Bronchial epithelial cell (primary cell): ENCODE measurements around the gene SLC1A6. TPM values are rescaled to one million over a fixed set of nuclear protein-coding genes. Genes with fewer than 3 reads are reported as not detected.

Experiments
- DNase-seq: peaks from one replicate; pipeline ENCODE4 v3.0.0-alpha.2; 2010; ENCODE audit warnings: low read depth
- FAIRE-seq: peaks from 2 replicates; lab custom pipeline; 2011; peaks lifted over from hg19 to GRCh38; lab: Jason Lieb, UNC
- H3K27me3 ChIP-seq: 2 replicates; pipeline ENCODE4 v1.5.1; 2011; ENCODE audit warnings: low read length; ENCODE audit not compliant: control insufficient read depth, insufficient read depth
- H3K36me3 ChIP-seq: 2 replicates; pipeline ENCODE4 v1.5.1; 2011; ENCODE audit warnings: low read length; ENCODE audit not compliant: control insufficient read depth, insufficient read depth
- H3K4me3 ChIP-seq: 2 replicates; pipeline ENCODE4 v1.5.1; 2011; ENCODE audit warnings: mild to moderate bottlenecking, low read depth, low read length, control low read depth
- total RNA-seq: library from RNA; depleted of rRNA; stranded (reverse); fragments of >200 nt; gene quantifications from 2 replicates; pipeline ENCODE4 v1.2.1, GENCODE V29; 2014
- TF ChIP-seq, protein P1 (sequence below): IDR thresholded peaks from 2 replicates; pipeline ENCODE4 v1.5.1; 2011; ENCODE audit warnings: mild to moderate bottlenecking, moderate library complexity, low read length, control low read depth, inconsistent platforms; ENCODE audit not compliant: insufficient read depth, severe bottlenecking

SLC1A6 gene
- total RNA-seq, 1 donor from 2014 or later = not detected

- TF ChIP-seq, protein P1, sequence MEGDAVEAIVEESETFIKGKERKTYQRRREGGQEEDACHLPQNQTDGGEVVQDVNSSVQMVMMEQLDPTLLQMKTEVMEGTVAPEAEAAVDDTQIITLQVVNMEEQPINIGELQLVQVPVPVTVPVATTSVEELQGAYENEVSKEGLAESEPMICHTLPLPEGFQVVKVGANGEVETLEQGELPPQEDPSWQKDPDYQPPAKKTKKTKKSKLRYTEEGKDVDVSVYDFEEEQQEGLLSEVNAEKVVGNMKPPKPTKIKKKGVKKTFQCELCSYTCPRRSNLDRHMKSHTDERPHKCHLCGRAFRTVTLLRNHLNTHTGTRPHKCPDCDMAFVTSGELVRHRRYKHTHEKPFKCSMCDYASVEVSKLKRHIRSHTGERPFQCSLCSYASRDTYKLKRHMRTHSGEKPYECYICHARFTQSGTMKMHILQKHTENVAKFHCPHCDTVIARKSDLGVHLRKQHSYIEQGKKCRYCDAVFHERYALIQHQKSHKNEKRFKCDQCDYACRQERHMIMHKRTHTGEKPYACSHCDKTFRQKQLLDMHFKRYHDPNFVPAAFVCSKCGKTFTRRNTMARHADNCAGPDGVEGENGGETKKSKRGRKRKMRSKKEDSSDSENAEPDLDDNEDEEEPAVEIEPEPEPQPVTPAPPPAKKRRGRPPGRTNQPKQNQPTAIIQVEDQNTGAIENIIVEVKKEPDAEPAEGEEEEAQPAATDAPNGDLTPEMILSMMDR = no peak
Measured at GRCh38 chr19:14992780-14993179, 13.1 kb upstream of the SLC1A6 start.

DNA sequence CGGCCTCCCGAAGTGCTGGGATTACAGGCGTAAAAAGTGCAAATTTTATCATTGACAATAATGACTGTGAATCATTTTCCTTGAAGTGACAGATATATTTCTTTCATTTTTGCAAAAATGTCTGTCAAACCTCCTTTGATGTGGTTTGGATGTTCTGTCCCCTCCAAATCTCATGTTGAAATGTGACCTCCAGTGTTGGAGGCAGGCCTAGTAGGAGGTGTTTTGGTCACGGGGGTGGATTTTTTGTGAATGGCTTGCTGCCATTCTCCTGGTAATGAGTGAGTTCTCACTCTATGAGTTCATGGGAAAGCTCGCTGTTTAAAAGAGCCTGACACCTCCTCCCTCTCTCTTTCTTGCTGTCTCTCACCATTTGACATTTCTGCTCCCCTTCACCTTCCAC is 5.5 kb upstream of the SLC1A6 start:
- H3K36me3 ChIP-seq = no peaks in the 10 kb centered on the region
- DNase-seq = no peak
- H3K27me3 ChIP-seq = no peaks in the 10 kb centered on the region
- H3K4me3 ChIP-seq = no peak overlapping the region
- TF ChIP-seq, protein P1 = no peak
- FAIRE-seq = no peak

More at GRCh38 chr19:14992780-14993179, 13.1 kb upstream of the SLC1A6 start:
- no peaks in the 10 kb centered on the region for H3K27me3 ChIP-seq
- H3K36me3 ChIP-seq = no peaks in the 10 kb centered on the region
- no peak overlapping the region for H3K4me3 ChIP-seq
- DNase-seq (no peak), FAIRE-seq (no peak)

GRCh38 chr19:14978161-14978776 is 1.4 kb downstream of the SLC1A6 start:
- TF ChIP-seq, protein P1 = no peak
- DNase-seq (no peak), FAIRE-seq (no peak)
- H3K4me3 ChIP-seq = no peak overlapping the region
- no peaks in the 10 kb centered on the region for H3K36me3 ChIP-seq
- peaks cover 2% of the 10 kb centered on the region for H3K27me3 ChIP-seq

DNA sequence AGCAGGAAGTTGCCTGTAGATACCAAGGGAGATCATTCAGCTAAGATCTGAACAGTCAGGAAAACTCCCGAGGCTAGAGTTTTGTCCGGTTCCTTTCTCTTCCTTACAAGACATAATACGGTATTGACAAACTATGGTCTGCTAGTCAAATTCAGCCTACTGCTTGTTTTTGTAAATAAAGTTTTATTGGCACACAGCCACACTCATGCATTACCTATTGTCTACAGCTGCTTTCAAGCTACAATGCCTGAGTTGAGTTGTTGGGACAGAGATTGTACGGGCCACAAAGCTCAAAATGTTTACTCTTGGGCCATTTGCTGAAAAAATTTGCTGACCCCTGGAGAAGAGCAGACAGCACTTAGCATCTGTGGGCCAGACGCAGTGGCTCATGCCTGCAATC is 2.5 kb downstream of the SLC1A6 start:
- DNase-seq = no peak
- TF ChIP-seq, protein P1 = no peak
- H3K27me3 ChIP-seq = peaks cover 2% of the 10 kb centered on the region
- FAIRE-seq = no peak
- H3K4me3 ChIP-seq = no peak overlapping the region
- H3K36me3 ChIP-seq = no peaks in the 10 kb centered on the region

DNA sequence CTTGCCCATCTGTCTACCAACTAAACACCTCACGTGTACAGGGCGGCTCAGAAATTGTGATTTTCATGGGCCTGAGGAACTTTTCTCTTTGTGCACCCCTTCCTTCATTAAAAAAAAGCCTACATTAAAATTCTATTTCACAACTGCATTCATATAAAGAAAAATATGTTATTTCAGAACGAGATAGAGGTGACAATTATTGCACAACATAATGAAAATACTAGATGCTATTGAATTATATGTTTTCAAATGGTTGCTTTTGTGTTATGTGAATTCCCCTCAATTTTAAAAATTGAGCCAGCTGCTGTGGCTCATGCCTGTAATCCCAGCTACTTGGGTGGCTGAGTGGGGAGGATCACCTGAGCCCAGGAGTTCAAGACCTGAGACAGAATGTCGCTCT is 5.2 kb downstream of the SLC1A6 start:
- no peak for FAIRE-seq
- no peaks in the 10 kb centered on the region for H3K27me3 ChIP-seq
- H3K4me3 ChIP-seq = no peak overlapping the region
- no peak for DNase-seq
- H3K36me3 ChIP-seq = no peaks in the 10 kb centered on the region
- TF ChIP-seq, protein P1 = no peak

- Histone ChIP-seq H3K4me3 (no peak overlapping the region), H3K36me3 (no peaks in the 10 kb centered on the region), H3K27me3 (no peaks in the 10 kb centered on the region)
- DNase-seq (no peak), FAIRE-seq (no peak)
- TF ChIP-seq, protein P1 = no peak
Measured at GRCh38 chr19:14972676-14973075, 7.0 kb downstream of the SLC1A6 start.
